GM12872 (cell line): ENCODE measurements around the gene DUSP3.

Experiments
- TF ChIP-seq, protein P1 (sequence below): IDR thresholded peaks from 3 replicates; pipeline ENCODE4 v1.5.1; 2011; ENCODE audit warnings: low read depth, mild to moderate bottlenecking, low read length, moderate library complexity; ENCODE audit not compliant: insufficient read depth

DUSP3 gene

DNA sequence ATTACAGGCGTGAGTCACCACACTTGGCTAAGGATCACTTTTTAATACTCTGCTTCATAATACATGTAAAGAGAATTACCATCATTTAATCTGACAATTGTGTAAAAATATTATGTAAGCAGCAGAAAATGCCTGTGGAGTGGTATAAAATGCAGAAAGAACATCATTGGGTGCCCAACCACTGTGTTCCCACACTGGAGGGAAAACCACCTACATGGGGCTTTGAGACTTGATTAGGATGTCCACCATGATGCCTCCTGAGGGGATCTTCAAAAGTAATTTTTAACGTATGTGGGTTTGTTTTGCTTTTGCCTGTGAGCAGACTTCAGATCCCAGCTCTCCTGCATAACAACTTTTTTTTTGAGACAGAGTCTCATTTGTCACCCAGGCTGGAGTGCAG, 20.3 kb upstream of the DUSP3 start:
- TF ChIP-seq, protein P1, sequence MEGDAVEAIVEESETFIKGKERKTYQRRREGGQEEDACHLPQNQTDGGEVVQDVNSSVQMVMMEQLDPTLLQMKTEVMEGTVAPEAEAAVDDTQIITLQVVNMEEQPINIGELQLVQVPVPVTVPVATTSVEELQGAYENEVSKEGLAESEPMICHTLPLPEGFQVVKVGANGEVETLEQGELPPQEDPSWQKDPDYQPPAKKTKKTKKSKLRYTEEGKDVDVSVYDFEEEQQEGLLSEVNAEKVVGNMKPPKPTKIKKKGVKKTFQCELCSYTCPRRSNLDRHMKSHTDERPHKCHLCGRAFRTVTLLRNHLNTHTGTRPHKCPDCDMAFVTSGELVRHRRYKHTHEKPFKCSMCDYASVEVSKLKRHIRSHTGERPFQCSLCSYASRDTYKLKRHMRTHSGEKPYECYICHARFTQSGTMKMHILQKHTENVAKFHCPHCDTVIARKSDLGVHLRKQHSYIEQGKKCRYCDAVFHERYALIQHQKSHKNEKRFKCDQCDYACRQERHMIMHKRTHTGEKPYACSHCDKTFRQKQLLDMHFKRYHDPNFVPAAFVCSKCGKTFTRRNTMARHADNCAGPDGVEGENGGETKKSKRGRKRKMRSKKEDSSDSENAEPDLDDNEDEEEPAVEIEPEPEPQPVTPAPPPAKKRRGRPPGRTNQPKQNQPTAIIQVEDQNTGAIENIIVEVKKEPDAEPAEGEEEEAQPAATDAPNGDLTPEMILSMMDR, result no peak

- TF ChIP-seq, protein P1, result no peak
Measured at GRCh38 chr17:43791589-43791988, 12.8 kb upstream of the DUSP3 start.

- TF ChIP-seq, protein P1, result 0 out of 3 replicates have a peak, but pooled peaks have one; percentile 3
Measured at GRCh38 chr17:43790311-43790940, 11.6 kb upstream of the DUSP3 start.

DNA sequence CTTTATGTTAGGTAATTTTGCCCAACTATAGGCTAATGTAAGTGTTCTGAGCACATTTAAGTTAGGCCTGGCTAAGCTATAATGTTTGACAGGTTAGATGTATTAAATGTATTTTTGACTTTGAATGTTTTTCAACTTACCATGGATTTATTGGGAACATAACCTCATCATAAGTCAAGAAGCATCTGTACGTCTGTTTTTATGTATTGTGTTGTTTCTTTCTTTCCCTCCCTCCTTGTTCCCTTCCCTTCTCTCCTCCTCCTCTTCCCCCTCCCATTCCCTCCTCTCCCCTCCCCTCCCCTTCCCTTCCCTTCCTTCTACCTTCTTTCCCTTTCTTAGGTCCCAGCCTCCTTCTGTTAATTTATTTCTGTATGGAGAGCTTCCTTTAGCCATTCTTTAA, 10.7 kb upstream of the DUSP3 start:
- TF ChIP-seq, protein P1, result no peak

DNA sequence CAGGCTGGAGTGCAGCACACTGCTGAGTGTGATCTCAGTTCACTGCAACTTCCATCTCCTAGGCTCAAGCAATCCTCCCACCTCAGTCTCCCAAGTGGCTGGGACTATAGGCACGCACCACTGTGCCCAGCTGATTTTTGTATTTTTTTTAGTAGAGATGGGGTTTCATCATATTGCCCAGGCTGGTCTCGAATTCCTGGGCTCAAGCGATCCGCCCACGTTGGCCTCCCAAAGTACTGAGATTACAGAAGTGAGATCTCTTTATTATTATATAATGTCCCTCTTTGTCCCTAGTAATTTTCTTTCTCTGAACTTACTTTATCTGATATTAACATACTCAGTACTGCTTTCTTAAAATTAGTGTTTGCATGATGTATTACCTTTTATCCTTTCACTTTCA, 9.8 kb upstream of the DUSP3 start:
- TF ChIP-seq, protein P1, result no peak

DNA sequence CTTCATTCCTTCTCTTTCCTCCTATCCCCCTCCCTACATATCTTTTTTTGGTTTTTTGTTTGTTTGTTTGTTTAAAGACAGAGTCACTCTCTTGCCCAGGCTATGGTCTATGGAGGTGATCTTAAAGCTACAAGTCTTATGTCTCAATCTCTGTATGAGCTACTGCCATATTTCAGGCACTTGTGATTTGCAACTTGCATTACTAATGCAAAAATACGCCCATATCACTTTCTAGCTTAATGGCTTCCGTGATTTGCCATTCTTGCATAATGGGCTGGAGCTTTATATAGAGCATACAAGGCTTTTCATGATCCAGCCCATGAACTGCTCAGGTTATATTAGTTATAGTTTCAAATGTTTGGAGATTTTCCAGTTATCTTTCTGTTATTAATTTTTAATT, 9.0 kb upstream of the DUSP3 start:
- TF ChIP-seq, protein P1, result no peak

DNA sequence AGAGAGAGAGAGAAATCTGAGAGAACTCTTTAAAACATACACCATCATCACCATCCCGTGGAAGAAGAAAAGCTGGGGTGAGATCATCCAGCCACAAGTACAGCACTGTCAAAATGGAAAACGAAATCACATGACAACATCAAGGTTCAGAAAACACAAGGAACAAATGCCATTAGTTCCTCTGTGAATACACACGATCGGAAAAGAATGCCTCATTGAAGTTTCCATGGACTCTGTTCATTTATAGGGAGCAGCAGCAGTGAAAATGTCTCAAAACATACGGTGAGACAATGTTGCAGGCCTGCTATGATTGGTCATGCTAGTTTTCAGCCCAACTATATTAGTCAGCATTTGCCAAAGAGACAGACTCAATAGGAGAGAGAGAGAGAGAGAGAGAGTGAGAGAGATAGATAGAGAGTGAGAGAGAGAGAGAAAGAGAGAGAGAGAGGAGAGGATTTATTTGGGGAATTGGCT, 5.9 kb upstream of the DUSP3 start:
- TF ChIP-seq, protein P1, result no peak

DNA sequence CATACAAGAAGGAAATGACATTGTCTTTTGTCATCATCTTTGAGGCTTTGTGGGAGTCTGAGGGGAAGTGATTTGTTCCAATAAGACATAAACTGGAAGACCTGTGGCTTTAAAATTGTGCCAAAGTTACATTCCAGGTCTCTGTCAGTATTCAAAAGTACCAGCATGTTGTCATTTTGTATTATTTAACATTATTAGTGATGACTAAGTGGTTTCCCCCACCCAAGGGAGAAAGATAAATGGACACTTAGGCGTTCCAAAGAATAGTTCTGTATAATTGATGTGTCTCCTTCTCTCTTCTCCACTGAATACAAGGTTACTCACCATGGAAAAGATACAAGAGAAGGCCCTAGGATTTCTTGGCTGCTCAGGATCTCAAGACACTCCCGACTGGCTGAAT, 5.3 kb upstream of the DUSP3 start:
- TF ChIP-seq, protein P1, result no peak
